ENCODE data around the gene NOB1.

GRCh38 chr16:69727916-69728270, 26.8 kb downstream of the NOB1 start:
- TF ChIP-seq POLR2A (IDR thresholded peaks at IDR 0.05; ENCODE audit: low read depth): no peak
- TF ChIP-seq POLR2AphosphoS5 (IDR thresholded peaks at IDR 0.05): no peak
- TF ChIP-seq CTCF (IDR thresholded peaks at IDR 0.05): no peak
- TF ChIP-seq EP300 (IDR thresholded peaks at IDR 0.05): no peak

Data from esophagus muscularis mucosa (tissue), 4 donors.